SK-N-MC (cell line): ENCODE data around the gene XPC.

Source experiments
- DNase-seq: peaks from one replicate; pipeline ENCODE4 v3.0.0-alpha.2; 2011; ENCODE audit warnings: low read depth, low spot score
- H3K27ac ChIP-seq: fragments of 200-600 bp; sonication (generic); 2 replicates; pipeline ENCODE4 v1.5.1; 2016; ENCODE audit warnings: mixed run types
- H3K36me3 ChIP-seq: fragments of 200-600 bp; sonication (generic); 2 replicates; pipeline ENCODE4 v1.6.1; 2017; ENCODE audit warnings: antibody characterized with exemption, low read length, mixed read lengths; ENCODE audit not compliant: insufficient read depth
- H3K4me3 ChIP-seq: fragments of 200-600 bp; sonication (generic); 2 replicates; pipeline ENCODE4 v1.5.1; 2016
- H3K9ac ChIP-seq: fragments of 200-600 bp; sonication (generic); 2 replicates; pipeline ENCODE4 v1.8.0; 2017; ENCODE audit warnings: mixed run types, mixed read lengths; ENCODE audit not compliant: insufficient read length
- H3K9me3 ChIP-seq: fragments of 200-600 bp; sonication (generic); 2 replicates; pipeline ENCODE4 v1.6.1; 2017; ENCODE audit warnings: low read depth, mild to moderate bottlenecking, antibody characterized with exemption, low read length, moderate library complexity, mixed read lengths
- EZH2 ChIP-seq: fragments of 200-600 bp; sonication (generic); IDR thresholded peaks from one replicate; pipeline ENCODE4 v1.6.1; 2017; ENCODE audit warnings: antibody characterized with exemption
- FOXP2 ChIP-seq: optimal IDR thresholded peaks from 2 replicates; pipeline ENCODE3; 2011; ENCODE audit warnings: mild to moderate bottlenecking, moderate library complexity; ENCODE audit not compliant: insufficient read depth; ENCODE audit errors: extremely low read length, control extremely low read depth
- POLR2AphosphoS5 ChIP-seq: IDR thresholded peaks from 2 replicates; pipeline ENCODE4 v1.6.1; 2012; ENCODE audit warnings: mild to moderate bottlenecking, low read depth, low read length, borderline replicate concordance

XPC gene

GRCh38 chr3:14132689-14133088, 45.7 kb downstream of the XPC start:
- no peak for TF ChIP-seq EZH2
- no peak for TF ChIP-seq FOXP2
- no peak for TF ChIP-seq POLR2AphosphoS5
- Histone ChIP-seq H3K27ac (no peak overlapping the region), H3K9ac (no peak overlapping the region), H3K4me3 (no peak overlapping the region), H3K9me3 (no peaks in the 10 kb centered on the region), H3K36me3 (peaks cover 13% of the 10 kb centered on the region)
- DNase-seq: no peak

- H3K36me3 ChIP-seq: peaks cover 13% of the 10 kb centered on the region
- no peak for TF ChIP-seq FOXP2
- TF ChIP-seq EZH2: no peak
- no peak for TF ChIP-seq POLR2AphosphoS5
These were observed 46.3 kb downstream of the XPC start for GRCh38 chr3:14132120-14132519.

DNA sequence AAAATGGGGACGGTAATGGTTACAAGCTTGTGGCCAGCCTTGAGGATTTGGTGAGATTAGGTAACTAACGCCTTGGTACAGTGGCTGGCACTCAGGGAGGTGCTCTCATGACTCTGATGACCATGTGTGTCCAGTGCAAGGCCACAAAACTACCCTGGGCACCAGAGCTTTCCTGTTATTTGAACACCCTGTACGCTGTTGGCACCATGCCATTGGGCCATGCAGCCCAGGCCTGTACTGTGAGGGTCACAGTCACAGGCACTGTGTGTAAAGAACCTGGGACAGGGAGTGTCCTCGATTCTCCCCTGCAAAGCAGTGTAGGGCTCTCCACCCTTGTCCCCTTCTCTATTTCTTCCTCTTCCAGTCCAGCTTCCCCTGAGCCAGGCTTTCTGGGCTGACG, 47.3 kb downstream of the XPC start:
- DNase-seq: no peak
- Histone ChIP-seq H3K27ac (no peak overlapping the region), H3K36me3 (peaks cover 13% of the 10 kb centered on the region), H3K9me3 (no peaks in the 10 kb centered on the region), H3K4me3 (no peak overlapping the region), H3K9ac (no peak overlapping the region)
- TF ChIP-seq FOXP2: no peak
- no peak for TF ChIP-seq POLR2AphosphoS5
- TF ChIP-seq EZH2: no peak

More at GRCh38 chr3:14132120-14132519, 46.3 kb downstream of the XPC start:
- Histone ChIP-seq H3K4me3 (no peak overlapping the region), H3K9ac (no peak overlapping the region), H3K27ac (no peak overlapping the region), H3K9me3 (no peaks in the 10 kb centered on the region)
- DNase-seq: no peak

- TF ChIP-seq EZH2 (no peak), POLR2AphosphoS5 (no peak), FOXP2 (no peak)
- H3K27ac ChIP-seq: no peak overlapping the region
- no peaks in the 10 kb centered on the region for H3K9me3 ChIP-seq
- no peak overlapping the region for H3K9ac ChIP-seq
- no peak for DNase-seq
- H3K4me3 ChIP-seq: no peak overlapping the region
- H3K36me3 ChIP-seq: peaks cover 13% of the 10 kb centered on the region
These were observed 47.7 kb downstream of the XPC start for GRCh38 chr3:14130707-14131106.

GRCh38 chr3:14130230-14130629, 48.2 kb downstream of the XPC start:
- no peak overlapping the region for H3K4me3 ChIP-seq
- H3K36me3 ChIP-seq: peaks cover 13% of the 10 kb centered on the region
- no peak for DNase-seq
- no peak overlapping the region for H3K27ac ChIP-seq
- TF ChIP-seq POLR2AphosphoS5: no peak
- no peak for TF ChIP-seq EZH2
- no peak for TF ChIP-seq FOXP2
- no peaks in the 10 kb centered on the region for H3K9me3 ChIP-seq
- H3K9ac ChIP-seq: no peak overlapping the region

GRCh38 chr3:14129296-14129695, 49.1 kb downstream of the XPC start:
- H3K36me3 ChIP-seq: peaks cover 13% of the 10 kb centered on the region
- TF ChIP-seq EZH2 (no peak), POLR2AphosphoS5 (no peak), FOXP2 (no peak)
- no peak overlapping the region for H3K9ac ChIP-seq
- no peak overlapping the region for H3K4me3 ChIP-seq
- H3K27ac ChIP-seq: no peak overlapping the region
- no peaks in the 10 kb centered on the region for H3K9me3 ChIP-seq
- no peak for DNase-seq

DNA sequence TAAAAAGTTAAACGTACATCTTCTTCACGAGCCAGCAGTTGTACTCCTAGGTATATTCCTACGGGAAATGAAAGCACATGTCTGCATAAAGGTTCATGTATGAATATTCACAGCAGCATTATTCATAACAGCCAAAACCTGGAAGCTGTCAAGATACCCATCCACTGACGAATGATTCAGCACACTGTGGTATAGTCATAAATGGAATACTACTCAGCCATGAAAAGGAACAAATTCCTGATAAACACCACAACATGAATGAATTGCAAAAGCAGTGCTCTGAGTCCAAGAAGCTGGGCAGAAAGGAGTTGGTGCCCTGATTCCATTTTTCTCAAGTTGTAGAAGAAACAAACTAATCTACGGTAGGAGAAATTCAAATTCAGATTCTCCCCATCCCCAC, 49.7 kb downstream of the XPC start:
- H3K27ac ChIP-seq: no peak overlapping the region
- peaks cover 13% of the 10 kb centered on the region for H3K36me3 ChIP-seq
- no peak overlapping the region for H3K9ac ChIP-seq
- no peak overlapping the region for H3K4me3 ChIP-seq
- no peak for TF ChIP-seq POLR2AphosphoS5
- no peak for TF ChIP-seq FOXP2
- DNase-seq: no peak
- no peaks in the 10 kb centered on the region for H3K9me3 ChIP-seq

DNA sequence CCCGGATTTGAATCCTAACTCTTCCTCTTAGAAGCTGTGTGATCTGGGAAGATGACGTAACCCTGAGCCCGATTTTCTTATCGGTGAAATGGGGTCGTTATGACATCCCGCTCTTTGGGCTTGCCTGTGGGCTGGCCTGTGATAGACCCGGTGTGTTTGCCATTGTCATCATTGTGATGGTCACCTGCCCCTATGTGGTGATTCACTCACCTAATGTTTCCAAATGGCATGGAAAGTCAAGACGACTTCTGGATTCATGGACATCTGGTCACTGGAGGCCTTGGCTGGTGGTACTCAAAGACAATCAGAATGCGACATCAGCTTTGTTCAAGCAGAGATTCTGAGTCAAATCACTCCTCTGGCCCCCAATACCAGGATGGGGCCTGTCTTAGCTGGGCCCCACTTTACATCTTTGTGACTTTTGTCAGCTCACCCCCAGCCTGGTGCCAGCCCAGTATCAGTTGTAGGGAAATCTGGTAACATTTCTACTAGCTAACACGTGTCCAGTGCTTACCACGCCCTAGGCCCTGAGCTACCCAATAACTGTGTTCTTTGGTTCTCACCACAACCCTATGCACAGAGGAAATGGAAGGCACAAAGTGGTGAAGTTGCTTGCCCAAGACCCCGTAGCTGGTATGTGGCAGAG, 50.8 kb downstream of the XPC start:
- Histone ChIP-seq H3K27ac (no peak overlapping the region), H3K9ac (no peak overlapping the region), H3K36me3 (peaks cover 13% of the 10 kb centered on the region), H3K4me3 (no peak overlapping the region), H3K9me3 (no peaks in the 10 kb centered on the region)
- no peak for DNase-seq
- no peak for TF ChIP-seq FOXP2
- no peak for TF ChIP-seq EZH2
- TF ChIP-seq POLR2AphosphoS5: no peak

DNA sequence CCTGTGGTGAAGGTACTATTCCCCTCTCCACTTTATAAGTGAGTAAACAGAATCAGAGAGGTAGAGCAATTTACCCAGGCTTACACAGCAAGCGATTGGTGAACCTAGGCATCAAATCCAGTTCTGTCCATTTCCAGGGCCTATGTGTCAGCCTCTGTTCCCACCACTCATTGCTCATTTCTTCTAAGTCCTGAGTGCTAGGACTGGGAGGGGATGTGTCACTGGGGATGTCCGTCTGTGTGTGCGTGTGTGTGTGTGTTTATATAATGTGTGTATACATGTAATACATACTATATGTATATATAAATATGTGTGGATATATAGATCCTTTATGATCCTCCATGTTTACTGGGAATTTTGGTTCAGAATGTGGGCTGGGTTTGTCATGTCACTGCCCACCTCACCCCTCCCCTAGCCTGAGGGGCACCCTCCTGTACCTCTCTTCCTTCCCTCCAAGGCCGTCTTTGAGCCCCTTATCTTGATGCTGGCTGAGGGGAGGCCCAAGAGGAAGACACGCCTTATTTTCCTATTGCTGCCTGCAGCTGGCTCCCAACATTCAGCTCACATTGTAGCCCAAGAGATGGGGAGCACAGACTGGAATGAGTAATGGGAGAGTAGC, 51.4 kb downstream of the XPC start:
- no peak for DNase-seq
- H3K4me3 ChIP-seq: no peak overlapping the region
- no peak overlapping the region for H3K9ac ChIP-seq
- H3K36me3 ChIP-seq: peaks cover 13% of the 10 kb centered on the region
- no peaks in the 10 kb centered on the region for H3K9me3 ChIP-seq
- TF ChIP-seq POLR2AphosphoS5 (no peak), EZH2 (no peak), FOXP2 (no peak)
- no peak overlapping the region for H3K27ac ChIP-seq
